Right lobe of liver (tissue), 4 donors: ENCODE results near the gene FUBP3.

Experiments
- CTCF ChIP-seq, 4 donors: fragments of 200-600 bp in 3 of 4; fragments of 450-650 bp in 1 of 4; IDR thresholded peaks; one replicate each; pipeline versions ENCODE4 v1.5.1 to v1.8.0; 2016 to 2022; ENCODE audit warnings: antibody characterized with exemption in 4 of 4, mild to moderate bottlenecking in 2 of 4
- POLR2A ChIP-seq: fragments of 450-650 bp; IDR thresholded peaks from one replicate; pipeline ENCODE4 v1.6.1; 2017; ENCODE audit warnings: antibody characterized with exemption, mild to moderate bottlenecking
- donor health status: DM: no; HTN: no; CAD: no.
- donor health status: DM: no; HTN: no; CAD: no.
- donor health status: DM: no; HTN: yes; CAD: no.

- no peak for TF ChIP-seq CTCF (IDR thresholded peaks at IDR 0.05)
- TF ChIP-seq POLR2A: no peak
Observed at GRCh38 chr9:130557077-130557468, 22.3 kb upstream of the FUBP3 start.
